ENCODE results near the gene LSAMP.

The LSAMP gene

DNA sequence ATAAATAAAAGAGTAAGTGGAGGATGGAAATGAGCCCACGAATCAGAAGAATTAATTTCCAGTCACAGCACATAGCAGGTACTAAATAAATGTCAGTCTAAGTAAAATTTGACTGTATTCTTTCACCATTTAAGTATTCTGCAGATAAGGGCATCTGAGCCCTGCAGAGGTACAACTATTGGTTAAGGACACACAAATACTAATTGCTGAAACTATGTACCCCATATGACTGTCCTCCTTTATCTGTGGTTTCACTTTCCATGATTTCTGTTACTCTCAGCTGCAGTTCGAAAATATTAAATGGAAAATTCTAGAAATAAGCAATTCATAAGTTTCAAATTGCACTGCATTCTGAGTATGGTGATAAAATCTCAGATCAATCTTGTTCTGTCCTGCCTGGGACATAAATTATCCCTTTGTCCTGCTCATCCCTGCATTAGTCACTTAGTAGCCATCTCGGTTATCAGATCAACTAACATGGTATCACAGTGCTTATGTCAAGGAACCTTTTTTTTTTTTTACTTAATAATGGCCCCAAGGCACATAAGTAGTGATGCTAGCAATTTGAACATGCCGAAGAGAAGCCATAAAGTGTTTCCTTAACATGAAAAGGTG is 95.1 kb downstream of the LSAMP start:
- FAIRE-seq, result no peak

DNA sequence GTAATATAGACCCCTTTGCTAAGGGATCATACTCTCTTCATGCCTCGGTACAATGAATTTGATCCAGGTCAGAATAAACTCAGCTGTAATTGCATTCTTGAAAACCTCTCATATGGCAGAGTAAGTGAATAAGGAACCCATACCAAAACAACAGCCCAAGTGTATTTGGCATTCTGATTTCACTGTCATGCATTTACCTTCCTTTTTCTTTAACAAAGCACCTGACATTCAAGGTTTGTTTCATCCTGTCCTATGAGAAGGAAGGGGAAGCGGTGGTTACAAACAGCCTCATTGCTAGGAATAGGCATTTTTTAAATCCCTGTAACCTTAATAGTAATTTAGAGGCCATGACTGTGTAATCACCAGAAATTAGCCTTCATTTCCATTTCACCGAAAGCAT is 97.1 kb downstream of the LSAMP start:
- FAIRE-seq, result no peak

DNA sequence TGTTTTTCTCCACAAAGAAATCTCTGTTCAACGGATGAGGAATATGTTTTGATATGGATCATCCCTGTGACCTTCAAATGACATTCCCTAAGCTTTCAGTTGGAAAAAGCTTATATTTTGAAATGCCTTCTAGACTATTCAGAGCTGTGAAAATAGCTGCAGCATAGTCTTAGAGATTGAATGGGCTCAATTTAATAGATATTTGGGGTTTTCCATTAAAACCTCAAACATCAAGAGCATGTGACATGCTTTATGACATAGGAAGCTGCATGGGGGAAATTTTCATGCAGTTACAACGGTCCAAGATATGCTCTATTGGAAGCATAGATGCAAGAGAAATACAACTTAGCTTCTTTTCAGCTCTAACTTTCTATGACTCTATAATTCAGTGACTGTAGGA is 102.8 kb downstream of the LSAMP start:
- FAIRE-seq, result no peak

DNA sequence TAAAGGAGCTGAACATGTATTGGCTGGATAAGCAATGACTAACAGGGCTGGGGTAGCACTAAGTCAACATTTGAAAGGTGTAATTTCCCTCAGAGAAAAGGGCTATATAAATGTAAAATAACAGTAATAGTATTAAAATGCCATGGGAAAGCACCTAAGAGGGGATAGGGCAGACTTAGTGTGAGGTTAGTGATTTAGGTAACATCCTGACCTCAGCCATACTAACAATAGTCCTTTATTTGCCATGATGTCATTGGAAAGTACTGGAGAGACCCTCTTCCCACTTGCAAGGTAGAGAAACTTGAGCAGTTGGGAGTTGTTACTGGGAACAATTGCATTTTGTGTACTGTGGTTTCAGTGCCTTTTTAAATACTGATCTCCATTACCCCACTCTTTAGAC is 103.4 kb downstream of the LSAMP start:
- no peak for FAIRE-seq

DNA sequence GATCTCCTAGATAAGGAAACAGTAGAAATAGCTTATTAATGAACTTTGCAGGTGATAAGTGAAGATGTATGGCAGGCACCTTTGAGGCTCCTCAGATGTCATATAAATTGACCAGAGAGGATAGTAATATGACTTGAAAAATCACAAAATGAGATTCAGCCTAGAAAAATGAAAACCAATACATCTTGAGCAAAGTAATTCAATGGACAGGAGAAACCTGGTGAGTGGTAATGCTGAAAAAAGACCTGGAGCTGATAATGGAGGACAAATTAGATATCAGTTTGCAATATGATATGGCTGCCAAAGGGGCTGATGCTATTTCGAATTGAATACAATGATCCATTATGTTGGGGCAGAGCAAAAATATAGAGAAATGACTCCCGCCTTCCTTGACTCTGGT is 103.9 kb downstream of the LSAMP start:
- no peak for FAIRE-seq

DNA sequence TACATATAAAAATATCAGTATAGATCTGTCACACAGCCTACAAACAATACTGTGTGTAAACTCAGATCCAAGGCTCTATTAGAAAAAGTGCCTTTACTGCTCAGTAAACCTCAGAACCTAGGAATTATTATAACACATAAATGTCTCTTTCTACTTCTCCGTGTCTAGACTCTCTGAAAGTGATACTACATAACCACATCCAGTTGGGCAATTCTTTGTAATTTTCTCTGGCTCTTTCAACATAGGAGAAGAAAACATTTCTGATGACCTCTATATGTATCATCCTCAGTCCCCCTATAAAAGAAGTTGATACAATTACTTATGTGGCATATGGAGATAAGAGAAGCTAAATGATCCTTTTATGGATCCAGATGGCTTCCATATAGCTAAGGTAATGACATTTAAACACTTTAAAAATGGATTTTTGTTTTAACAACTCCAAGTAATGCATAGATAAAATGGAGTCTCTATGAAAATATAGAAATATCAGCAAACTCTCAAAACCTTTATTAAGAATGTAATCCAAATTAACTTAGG is 104.5 kb downstream of the LSAMP start:
- no peak for FAIRE-seq

DNA sequence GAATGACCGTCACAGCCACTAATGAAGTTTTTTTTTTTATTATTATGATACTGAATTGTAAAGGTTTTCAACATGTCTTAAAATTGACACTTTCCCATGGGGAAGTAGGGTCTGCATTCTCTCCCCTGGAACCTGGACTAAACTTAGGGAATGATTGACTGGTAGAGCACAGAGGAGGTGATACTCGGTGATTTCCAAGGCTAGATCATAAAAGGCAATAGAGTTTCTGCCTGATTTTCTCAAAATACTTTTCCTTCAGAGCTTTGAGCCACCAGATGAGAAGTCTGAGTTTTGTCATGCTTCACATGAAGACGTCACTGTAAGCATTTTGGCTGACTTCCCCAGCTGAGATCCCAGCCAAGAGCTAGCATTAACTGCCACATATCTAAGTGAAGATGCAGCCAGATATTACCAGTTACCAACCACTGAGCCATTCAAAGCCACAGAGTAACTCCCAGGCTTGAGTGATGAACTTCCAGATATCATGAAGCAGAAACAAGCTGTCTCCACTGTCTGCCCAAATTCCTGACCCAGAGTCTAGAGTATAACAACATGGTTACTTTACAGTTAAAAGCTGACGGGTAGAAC is 105.8 kb downstream of the LSAMP start:
- no peak for FAIRE-seq

DNA sequence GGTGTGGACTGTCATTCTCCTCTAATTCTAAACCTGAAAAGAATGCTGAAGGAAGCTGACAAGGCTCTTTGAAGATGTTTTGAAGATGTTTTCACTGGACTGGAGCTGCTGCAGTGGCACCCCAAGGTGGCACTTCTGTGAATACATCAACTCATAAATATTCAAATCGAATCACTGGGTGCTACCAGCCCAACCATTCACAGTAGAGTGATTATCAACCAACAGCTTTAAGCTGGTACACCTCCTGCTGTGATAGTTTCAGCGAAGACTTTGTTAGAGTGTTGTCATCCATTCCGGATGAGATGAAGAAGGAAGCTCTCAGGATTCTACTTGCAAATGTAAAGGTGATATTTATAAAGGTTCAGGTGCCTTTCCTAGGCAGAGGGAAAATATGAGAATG is 106.6 kb downstream of the LSAMP start:
- FAIRE-seq, result no peak

DNA sequence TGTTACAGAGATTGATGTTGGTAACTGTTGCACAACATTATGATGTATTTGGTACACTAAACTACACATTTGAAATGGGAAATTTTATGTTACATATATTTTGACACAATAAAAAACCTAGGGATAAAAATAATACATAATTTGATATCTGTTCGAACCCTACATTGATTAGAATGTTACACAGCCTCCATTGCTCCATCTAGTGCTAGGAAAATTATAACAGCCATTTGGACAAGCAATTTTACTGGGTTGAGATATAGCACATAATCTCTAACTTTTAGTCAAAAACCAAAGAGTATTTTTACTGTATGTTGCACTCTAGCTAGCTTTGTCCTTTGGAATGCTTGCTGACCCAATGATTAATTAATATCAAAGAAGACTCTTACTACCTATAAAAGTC is 108.1 kb downstream of the LSAMP start:
- no peak for FAIRE-seq

DNA sequence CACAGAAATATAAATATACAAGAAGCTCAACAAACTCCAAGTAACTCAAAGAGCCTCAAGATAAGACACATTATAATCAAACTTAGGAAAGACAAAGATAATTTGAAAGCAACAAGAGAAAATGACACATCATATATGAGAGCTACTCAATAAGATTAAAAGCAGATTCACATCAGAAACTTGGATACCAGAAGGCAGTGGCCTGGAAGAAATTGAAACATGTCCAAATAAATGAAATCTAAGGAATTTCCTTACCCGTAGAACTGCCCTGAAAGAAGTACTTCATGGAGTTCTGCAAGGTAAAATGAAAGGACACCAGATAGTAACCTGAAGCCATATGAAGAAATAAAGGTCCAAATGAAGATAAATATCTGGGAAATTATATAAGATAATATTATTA is 113.9 kb downstream of the LSAMP start:
- no peak for FAIRE-seq

DNA sequence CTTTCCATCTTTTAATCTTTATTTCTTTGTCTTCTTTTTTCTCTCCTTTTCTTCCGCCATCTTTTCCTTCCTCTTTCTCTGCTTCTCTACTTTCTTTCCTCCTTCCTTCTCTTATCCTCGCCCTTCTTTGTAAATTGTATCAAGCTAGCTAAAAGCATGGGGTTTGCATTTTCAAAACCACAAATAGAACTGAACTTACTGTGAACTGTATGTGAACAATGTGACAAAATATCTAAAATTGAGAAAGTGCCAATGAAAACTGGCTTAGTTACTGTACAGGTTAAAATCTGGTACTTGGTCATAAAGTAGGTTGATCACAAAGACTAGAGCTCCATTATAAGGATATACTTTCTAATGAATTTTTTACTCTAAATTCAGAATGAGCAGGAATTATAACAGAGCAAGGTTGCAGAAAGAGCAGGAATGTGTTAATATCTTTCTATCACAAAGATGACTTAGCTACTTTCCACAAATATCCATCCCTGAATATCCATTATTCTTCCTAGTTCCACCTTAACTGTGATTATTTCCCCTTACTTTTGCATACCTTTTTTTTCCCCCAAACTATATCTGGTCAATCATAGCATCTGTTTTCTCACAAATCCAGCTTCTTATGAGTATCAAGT is 122.4 kb downstream of the LSAMP start:
- FAIRE-seq, result no peak

DNA sequence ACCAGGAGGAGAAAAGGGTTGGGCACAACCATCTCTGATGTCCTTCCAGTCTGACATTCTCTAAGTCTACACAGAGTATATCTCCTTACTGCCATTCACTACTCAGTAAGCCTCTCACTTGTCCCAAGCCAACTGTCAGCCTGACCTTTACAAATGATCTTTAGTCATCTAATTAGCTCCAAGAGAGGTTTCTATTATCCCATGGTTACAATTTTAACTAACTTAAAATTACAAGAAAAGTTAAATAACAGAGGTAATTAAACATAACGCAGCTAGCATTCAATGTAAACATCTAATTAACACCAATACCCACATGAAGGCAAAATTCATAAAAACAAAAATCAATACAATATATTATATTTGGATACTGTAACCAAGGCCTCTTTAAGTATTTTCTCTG is 126.9 kb downstream of the LSAMP start:
- no peak for FAIRE-seq

DNA sequence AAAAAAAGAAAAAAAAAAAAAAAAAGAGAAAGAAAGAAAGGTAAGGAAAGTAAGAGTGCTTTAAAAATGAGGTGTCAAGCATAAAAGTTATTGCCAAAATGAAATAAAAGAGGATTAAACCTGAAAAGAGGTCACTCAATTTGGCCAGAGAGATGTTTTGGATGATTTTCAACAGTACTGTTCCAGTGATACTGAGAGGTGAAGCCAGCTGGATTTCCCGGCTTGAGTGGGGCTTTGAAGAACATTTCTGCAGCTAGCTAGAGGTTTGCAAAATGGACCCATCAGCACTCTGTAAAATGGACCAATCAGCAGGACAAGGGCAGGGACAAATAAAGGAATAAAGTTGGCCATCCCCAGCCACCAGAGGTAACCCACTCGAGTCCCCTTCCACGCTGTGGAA is 128.5 kb downstream of the LSAMP start:
- no peak for FAIRE-seq

DNA sequence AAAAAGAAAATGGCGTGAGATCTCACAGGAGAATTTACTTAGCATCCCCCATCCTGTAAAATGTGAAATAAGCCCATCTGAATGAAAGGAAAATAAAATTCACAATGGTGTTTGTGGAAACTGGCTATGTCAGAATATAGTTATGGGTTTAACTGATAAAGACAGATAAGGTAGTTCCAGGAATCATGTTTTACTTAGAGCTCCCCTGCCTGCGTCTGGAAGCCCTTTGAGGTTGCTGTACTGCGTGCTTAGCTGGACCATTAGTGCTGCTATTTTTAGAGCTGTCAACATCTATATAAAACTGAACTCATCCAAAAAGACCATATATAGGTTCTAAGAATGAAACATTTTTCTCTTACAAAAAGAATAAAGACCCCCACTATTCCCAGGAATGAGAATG is 130.8 kb downstream of the LSAMP start:
- FAIRE-seq, result no peak

DNA sequence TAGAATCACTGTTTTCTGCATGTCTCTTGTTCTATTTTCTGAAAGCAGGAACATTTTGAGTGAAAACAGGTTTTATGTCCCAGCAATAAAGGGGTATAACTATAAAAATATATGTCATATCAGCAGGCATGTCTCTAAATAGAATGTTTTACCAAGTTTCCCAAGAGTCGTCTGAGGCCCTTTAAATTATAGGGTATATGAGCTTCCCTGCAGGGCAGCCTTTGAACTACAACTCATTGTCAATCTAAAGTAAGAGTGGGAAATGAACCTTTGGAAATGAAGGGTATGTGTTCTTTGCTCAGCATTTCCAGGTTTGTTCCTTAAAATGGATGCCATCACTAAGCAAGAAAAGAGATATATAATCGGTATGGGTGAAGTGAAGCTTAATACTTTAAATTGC is 138.6 kb downstream of the LSAMP start:
- FAIRE-seq, result no peak

DNA sequence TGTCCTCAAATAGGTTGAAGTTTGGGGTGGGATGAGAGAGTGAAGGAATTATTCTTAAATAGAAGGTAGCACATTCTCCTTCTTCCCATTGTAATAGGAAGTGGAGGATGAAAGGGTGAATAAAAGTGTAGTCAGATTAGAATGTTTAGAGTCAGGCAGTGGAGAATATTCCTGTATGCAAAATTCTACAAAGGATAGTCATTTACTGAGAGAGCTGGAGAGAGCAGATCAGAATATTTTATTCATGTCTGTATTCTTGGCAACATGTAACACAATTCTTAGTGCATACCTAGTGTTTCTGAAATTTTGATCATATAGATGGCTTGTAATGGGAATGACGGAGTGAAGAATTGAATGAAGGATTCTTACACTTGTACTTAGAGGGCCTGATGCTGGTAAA is 139.1 kb downstream of the LSAMP start:
- no peak for FAIRE-seq

DNA sequence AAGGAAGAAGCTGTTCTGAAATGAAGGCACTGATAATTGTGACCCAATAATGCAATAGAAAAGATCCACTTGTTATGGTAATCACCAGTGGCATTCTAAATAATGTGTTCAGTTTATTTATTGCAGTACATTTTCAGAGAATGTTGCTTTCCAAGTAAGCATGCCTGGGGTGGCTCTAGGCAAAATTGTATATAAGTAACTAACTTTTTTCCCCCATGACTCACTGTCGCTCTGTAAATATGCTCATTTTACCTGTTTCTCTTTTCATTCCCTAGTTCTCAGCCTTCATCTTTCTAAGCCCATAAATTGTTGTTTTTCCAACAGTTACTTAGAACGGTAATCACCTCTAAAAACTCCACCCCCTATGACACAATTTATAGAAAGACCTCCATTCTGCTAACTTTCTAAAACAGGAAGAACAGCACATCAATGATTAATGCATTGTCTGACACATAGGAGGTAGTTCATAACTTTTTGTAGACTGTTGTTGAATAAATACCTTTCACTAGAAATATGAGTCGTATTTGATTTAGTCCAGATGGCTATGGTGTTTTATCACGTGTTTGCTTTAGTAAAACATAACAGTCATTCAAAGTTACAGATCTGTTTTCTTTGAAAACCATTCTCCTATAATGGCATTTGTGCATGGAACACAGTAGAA is 143.1 kb downstream of the LSAMP start:
- peak; percentile 46 for FAIRE-seq

DNA sequence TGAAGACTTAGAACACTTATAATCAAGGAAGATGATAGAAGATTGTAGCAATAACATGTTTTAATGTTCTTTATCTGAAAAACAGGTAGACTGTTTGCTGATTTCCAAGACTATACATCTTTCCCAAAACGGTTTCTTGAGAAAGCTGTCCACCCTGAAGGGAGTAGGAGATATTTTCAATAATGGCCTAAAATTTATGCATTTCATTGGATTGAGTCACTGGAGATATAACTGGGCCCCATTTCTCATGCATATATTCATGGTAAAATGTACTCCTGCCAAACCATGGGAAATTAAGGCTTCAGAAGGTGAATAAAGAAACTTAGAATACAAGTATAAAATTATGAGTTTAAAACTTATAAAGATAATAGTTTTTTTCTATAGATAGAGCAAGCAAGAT is 143.9 kb downstream of the LSAMP start:
- FAIRE-seq, result no peak

DNA sequence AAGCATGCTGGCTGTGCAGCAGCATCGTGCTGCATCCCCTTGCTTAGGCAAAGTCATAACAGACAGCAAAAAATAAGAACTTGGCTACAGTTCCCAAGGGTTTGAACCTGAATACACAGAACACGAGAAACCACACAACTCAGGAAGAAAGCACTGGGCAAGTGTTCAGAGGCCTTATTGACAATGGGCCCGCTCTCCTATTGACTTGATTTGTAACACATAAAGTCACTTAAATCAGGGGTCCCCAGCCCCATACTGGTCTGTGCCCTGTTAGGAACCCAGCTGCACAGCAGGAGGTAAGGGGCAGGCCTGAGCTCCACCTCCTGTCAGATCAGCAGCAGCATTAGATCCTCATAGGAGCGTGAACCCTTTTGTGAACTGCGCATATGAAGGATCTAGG is 145.1 kb downstream of the LSAMP start:
- no peak for FAIRE-seq

DNA sequence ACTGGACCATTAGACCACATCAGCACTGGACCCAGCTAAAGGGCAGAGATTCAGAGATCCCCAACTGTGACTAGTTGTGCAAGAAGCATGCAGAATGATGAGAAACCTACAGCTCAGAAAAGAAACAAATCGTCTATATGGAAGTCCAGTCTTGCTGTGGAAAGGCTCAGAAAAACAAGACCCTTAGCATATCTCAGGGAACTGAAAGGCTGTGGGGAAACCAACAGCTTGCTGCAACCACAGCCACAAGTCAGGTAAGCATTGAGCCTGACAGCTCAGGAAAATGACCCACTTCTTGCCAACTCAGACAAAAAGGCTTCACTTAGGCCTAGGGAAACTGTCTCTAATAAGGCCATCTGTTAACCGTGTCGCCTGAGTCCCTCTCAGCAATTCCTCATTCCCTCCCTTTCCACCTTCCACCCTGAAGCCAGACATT is 145.6 kb downstream of the LSAMP start:
- FAIRE-seq, result no peak

DNA sequence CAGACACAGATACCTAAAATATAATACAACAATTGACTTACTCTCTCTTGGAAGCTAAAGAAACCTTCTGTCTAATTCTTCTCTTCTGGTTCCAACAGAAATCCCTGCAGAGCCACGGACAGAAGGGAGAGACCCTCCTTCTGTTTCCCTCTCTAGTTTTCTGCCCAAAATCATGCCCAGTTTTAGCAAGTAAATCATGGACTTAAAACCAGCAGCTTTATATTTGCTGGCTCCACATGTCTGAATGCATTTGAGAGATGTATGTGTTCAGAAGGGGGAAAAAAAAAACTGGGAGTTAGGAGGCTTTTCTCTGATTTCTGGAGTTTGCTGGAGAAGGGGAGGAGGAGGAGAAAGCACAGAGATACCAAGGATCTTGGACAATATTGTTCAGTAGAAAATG is 147.1 kb downstream of the LSAMP start:
- no peak for FAIRE-seq

DNA sequence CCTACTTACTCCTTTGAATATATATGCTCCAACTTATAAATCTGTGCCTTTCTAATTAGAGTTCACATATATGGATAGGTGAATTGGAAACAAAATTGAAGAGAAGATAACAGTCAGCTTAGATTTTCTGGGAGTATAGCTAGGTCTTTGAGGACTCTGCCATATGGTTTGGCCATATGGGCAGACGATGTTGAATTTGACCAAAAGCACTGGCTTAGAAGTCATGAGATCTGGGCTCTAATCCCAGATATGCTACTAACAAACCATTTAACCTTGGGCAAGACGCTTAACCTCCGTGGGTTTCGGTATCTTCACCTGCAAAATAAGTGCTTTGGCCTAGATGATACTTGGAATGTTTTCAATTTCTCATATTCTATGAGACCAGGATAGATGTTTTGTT is 154.1 kb downstream of the LSAMP start:
- FAIRE-seq, result no peak

DNA sequence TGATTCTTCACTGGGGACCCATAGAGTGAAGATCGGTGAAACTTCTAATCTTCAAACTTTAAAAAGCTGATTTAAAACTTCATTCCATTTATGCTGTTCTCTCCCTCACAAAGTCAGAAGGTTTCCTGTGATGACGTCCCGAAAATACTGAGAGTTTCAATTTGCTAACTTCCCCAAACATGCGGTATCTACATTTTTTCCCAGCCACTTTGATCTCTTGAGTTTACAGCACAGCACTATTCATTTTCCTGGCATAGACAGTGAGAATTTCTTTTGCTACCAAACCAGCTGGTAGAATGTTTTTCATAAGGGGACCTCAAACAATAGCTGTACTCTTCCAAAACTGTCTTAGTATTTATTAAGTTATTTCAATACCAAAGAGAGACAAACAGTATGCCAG is 156.8 kb downstream of the LSAMP start:
- FAIRE-seq, result no peak

Data from endometrium (tissue), 2 donors.